GM23248 (cell line): ENCODE measurements around the gene SMIM44.

ENCODE experiments used
- EZH2 ChIP-seq: fragments of 200-600 bp; sonication (generic); IDR thresholded peaks from 2 replicates; pipeline ENCODE4 v1.6.1; 2018; ENCODE audit warnings: antibody characterized with exemption, mild to moderate bottlenecking; ENCODE audit not compliant: insufficient read depth, poor library complexity, severe bottlenecking
- EZH2phosphoT487 ChIP-seq: fragments of 200-600 bp; sonication (generic); IDR thresholded peaks from 2 replicates; pipeline ENCODE4 v1.6.1; 2018; ENCODE audit warnings: antibody characterized with exemption, moderate library complexity, mild to moderate bottlenecking, low read depth; ENCODE audit not compliant: insufficient read depth

DNA sequence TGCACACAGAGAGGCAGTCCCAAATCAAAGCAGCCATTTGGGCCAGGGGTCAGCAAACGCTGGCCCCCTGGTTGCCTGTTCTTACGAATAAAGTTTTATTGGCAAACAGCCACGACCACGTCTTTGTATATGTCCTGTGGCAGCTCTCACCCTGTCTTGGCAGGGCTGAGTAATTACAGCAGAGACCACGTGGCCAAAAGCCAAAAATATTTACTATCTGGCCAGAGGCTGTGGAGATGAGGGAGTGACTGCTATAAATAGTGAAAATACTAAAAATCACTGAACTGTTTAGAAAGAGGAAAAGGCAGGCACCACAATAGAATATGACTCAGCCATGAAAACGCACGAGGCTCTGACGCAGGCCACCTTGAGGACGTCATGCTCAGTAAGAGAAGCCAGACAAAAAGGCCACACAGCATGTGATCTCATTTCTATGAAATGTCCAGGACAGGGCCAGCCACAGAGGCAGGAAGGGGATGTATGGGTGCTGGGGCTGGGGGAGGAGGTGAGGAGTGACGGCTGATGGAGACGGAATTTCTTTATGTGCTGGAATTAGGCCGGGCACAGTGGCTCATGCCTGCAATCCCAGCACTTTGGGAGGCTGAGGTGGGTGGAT, 32.3 kb downstream of the SMIM44 start:
- TF ChIP-seq EZH2 = no peak
- no peak for TF ChIP-seq EZH2phosphoT487
